ENCODE results near the gene ZNF211. TPM values are rescaled to one million over a fixed set of nuclear protein-coding genes. Genes with fewer than 3 reads are reported as not detected.

The ZNF211 gene
- 12.9 and 14.8 TPM in 2 replicates for total RNA-seq (2021)
- long read RNA-seq, transcript ZNF211-201 (4 exons, 2,440 nt) = major isoform, 32 of 98 reads
- long read RNA-seq, transcript ZNF211-207 (5 exons, 2,641 nt) = minor isoform, 11 of 98 reads
- long read RNA-seq, transcript ZNF211-204 (3 exons, 2,472 nt) = minor isoform, 17 of 98 reads
- long read RNA-seq, partial matches to known transcripts = 7 of 98 reads
- long read RNA-seq, other reads (novel, unspliced or antisense) = 24 of 98 reads

DNA sequence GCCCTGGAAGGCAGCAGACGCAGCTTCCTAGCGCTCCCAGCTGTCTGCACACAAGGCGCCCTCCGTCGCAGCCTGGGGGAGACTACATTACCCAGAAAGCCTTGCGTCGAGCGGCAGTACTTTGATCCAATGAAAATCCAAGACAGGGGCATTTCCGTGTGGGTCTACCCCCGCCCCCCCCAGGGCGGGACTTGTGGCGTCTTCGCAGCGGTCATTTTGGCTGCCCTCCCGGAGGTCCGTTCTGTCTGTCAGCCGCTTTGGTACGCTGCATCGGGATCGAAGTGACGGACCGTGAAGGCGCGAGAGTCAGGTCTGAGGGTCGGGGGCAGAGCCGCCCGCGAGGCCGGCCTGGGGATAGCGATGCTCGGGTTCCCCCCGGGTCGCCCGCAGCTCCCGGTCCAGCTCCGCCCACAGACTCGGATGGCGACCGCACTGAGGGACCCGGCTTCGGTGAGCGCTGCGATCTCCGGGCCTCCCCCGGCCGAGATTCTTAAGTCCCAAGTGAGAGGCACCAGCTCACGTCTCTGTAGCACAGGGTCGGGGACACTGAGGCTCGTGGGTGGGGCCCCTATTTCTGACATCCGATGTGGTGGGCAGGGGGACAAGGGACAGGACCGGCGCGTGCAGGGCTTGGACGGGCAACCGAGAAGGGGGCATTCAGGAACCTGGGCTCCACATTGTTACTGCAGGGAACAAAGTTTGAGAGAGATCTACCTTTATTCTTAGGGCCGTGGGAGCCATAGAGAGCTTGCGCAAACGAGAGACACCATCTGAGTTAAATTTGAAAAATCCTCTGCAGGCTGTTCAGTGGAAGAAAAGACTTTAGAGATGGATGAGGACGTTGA, at the start of gene ZNF211:
ZNF211 (plus strand) TSS at position 182 of the 845 bp plus-strand sequence; CDS start at position 361, 179 bp downstream.
- Histone ChIP-seq H4K8ac (replicated peaks; ENCODE audit: insufficient read length, low read depth, low read length) (no peak within 1 kb of the TSS), H2AFZ (ENCODE audit: low read length) (peak within 1 kb of the TSS; percentile 86), H3K79me1 (ENCODE audit: insufficient read depth, low read depth, low read length, poor library complexity, severe bottlenecking) (no peaks in the 10 kb centered on the region), H3K27me3 (ENCODE audit: insufficient read depth, low read length) (no peaks in the 10 kb centered on the region), H3K56ac (ENCODE audit: insufficient read length, low read depth, low read length) (no peak within 1 kb of the TSS), H3T11ph (ENCODE audit: low read length) (no peak within 1 kb of the TSS), H3K14ac (ENCODE audit: insufficient read depth, low read length) (no peak within 1 kb of the TSS), H3K4ac (ENCODE audit: low read depth, low read length) (no peak within 1 kb of the TSS), H3K9me3 (ENCODE audit: control insufficient read depth, low read depth, low read length) (no peaks in the 10 kb centered on the region), H3K27ac (ENCODE audit: insufficient read length, low read depth, low read length) (no peak within 1 kb of the TSS), H2BK20ac (ENCODE audit: low read depth, low read length, poor library complexity, severe bottlenecking) (no peak within 1 kb of the TSS), H3K23ac (ENCODE audit: insufficient read length, low read depth, low read length) (peak within 1 kb of the TSS; percentile 44), H3K9ac (ENCODE audit: extremely low read depth, insufficient read length, low read length) (peak within 1 kb of the TSS; percentile 69), H2AK5ac (ENCODE audit: insufficient read length, low read length) (no peak within 1 kb of the TSS), H2BK120ac (ENCODE audit: low read depth, low read length, poor library complexity, severe bottlenecking) (no peak within 1 kb of the TSS), H2BK12ac (ENCODE audit: insufficient read length, low read depth, low read length) (peak within 1 kb of the TSS; percentile 62), H2BK15ac (ENCODE audit: low read depth, low read length) (no peak within 1 kb of the TSS), H3K4me1 (ENCODE audit: insufficient read depth, low read length) (no peaks in the 10 kb centered on the region; the same call in 1 of the 2 replicates), H4K91ac (ENCODE audit: insufficient read length, low read depth, low read length) (no peak within 1 kb of the TSS), H4K5ac (ENCODE audit: insufficient read length, low read depth, low read length) (no peak within 1 kb of the TSS), H4K20me1 (ENCODE audit: control insufficient read depth, insufficient read depth, insufficient read length) (no peaks in the 10 kb centered on the region), H3K18ac (ENCODE audit: insufficient read length, low read depth, low read length) (no peak within 1 kb of the TSS), H3K23me2 (ENCODE audit: insufficient read length, low read depth, low read length, poor library complexity, severe bottlenecking) (peaks cover 6% of the 10 kb centered on the region), H3K4me2 (ENCODE audit: insufficient read depth, insufficient read length, low read length) (peak within 1 kb of the TSS; percentile 95), H3K79me2 (ENCODE audit: insufficient read depth, low read length) (no peaks in the 10 kb centered on the region), H2BK5ac (ENCODE audit: insufficient read length, low read length) (no peak within 1 kb of the TSS)
- Mint-ChIP-seq H3K27me3 (ENCODE audit: low read depth) (no peaks in the 10 kb centered on the region; the same call in 1 of the 2 replicates), H3K27ac (peak within 1 kb of the TSS in 1 of 3 experiments; percentile 8; a peak in 2 of 7 replicates), H3K36me3 (ENCODE audit: insufficient read depth in 1 of 3, low read depth in 3 of 3) (peaks cover 30 to 35% (median 33%) of the 10 kb centered on the region in 3 experiments), H3K9me3 (peaks cover 14 to 20% of the 10 kb centered on the region in 2 experiments), H3K4me1 (peaks cover 4 to 14% of the 10 kb centered on the region in 2 experiments; a peak in 3 of 4 replicates), H3K4me3 (peak within 1 kb of the TSS; percentile 92 to 97)
- no CpG with 5 or more reads among the region's 59 CpGs for WGBS (ENCODE audit: extremely low coverage, insufficient read length, low lambda C conversion rate)
- TF ChIP-seq, protein P1, sequence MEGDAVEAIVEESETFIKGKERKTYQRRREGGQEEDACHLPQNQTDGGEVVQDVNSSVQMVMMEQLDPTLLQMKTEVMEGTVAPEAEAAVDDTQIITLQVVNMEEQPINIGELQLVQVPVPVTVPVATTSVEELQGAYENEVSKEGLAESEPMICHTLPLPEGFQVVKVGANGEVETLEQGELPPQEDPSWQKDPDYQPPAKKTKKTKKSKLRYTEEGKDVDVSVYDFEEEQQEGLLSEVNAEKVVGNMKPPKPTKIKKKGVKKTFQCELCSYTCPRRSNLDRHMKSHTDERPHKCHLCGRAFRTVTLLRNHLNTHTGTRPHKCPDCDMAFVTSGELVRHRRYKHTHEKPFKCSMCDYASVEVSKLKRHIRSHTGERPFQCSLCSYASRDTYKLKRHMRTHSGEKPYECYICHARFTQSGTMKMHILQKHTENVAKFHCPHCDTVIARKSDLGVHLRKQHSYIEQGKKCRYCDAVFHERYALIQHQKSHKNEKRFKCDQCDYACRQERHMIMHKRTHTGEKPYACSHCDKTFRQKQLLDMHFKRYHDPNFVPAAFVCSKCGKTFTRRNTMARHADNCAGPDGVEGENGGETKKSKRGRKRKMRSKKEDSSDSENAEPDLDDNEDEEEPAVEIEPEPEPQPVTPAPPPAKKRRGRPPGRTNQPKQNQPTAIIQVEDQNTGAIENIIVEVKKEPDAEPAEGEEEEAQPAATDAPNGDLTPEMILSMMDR (conservative IDR thresholded peaks at IDR 0.05) = no peak
- peak; percentile 95 for DNase-seq
